ENCODE measurements around the gene BICDL1.

Gene BICDL1

GRCh38 chr12:120055231-120056000 lies 66.4 kb downstream of the BICDL1 start:
- no peak for DNase-seq

- DNase-seq, result no peak
Observed at GRCh38 chr12:120056739-120057138, 67.7 kb downstream of the BICDL1 start.

DNA sequence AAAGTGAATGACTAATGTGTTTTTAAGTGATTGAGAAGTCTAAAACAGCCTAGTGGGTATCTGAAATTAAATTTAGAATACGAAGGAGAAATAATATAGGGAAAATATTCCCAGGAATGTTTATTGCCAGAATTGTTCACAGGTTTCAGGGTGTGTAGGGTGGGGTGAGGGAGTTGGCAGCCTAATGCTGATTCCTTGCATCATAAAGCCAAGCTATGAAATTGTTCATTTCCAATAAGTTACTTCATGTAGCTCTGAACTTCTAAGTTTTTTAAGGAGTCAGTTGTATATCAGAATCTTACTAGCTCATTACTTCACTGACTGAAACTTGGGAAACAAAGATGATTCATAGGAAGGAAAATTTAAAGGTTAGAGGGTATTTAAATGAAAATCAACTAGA lies 71.2 kb downstream of the BICDL1 start:
- DNase-seq, result no peak

DNA sequence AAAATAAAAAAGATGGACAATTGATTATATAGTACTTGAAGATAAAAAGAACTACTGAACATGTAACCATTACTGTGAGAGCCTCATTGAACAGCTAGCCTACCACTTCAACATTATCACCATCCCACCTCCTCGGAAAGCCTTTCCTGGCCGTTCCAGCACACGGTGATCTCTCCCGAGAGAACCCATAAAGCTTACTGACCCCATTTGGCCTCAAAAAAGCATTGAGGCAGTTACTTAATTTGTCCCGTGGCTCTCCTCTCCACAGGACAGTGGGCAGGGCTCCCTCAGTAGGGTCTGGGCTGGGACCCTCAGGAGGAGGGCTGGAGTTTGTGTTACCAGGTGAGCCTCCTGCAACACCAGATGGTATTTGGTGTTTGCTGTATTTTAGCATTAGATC lies 71.7 kb downstream of the BICDL1 start:
- no peak for DNase-seq

DNA sequence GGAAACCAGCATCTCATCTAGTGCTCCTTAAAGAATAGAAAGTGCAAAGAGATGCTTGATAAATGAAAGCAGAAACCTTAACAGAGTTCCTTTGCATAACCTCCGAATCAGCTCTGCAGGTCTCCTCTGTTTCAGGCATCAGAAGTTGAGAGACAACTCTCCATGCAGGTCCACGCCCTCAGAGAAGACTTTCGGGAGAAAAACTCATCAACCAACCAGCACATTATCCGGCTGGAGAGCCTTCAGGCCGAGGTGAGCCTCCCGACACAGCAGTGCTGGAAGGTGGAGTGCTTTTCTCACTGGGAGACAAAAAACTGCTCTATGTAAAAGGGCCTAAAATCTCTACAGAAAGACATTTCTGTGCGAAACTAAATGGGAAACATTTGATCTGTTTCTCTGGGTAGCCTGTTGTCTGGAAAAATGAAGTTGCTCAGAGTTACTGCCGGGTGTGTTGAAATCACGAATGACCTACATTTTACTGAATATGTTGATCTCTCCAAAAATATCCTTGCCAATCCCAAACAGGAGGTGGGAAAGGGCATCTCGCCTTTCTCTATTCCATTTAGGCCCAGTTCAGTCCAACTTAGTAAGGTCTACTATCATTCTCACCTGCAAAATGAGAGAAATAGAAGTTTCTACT lies 72.7 kb downstream of the BICDL1 start:
- no peak for DNase-seq

DNA sequence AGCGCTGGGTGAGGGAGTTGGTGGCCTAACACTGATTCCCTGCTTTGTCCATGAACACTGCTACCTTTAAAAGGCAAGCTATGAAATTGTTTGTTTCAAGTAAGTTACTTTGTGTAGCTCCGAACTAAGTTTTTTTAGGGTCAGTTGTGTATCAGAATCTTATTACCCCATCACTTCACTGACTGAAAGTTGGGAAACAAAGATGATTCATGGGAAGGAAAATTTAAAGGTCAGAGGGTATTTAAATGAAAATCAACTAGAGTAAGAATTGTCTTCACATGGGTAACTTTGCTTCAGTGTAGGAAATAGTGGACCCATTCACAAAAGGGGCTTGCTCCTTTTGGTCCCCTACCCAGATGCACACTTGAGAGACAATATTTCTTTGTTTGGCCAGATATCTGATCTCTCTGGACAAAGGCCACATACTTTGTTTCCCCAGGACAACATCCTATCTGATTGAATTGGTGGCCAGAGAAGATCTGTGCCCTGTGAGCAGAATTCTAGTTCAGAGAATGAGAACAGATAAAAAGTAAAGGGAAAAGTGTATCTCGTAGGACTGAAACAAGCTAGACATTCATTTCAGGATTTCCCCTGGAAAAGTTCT lies 74.0 kb downstream of the BICDL1 start:
- no peak for DNase-seq

GRCh38 chr12:120064054-120064940 lies 75.3 kb downstream of the BICDL1 start:
- DNase-seq, result no peak

DNA sequence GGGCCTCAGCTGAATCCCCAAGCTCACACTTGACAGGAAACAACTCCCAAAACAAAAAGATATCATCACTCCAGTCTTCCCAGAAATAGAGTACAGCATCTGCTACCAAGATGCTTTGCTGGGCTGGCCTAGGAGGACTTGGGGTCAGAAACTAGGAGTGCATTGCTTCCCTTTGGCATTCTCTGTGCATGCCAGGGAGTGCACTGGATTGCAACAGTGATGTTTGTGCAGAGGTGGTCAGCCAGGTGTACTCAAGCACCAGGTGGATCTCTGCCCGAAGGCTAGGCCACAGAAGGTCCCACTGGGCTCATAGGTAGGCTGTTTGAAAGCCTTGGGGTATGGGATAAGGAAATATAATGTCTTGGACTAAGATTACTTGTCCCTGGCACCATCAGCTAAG lies 76.4 kb downstream of the BICDL1 start:
- no peak for DNase-seq

GRCh38 chr12:120066341-120066740 lies 77.3 kb downstream of the BICDL1 start:
- no peak for DNase-seq

DNA sequence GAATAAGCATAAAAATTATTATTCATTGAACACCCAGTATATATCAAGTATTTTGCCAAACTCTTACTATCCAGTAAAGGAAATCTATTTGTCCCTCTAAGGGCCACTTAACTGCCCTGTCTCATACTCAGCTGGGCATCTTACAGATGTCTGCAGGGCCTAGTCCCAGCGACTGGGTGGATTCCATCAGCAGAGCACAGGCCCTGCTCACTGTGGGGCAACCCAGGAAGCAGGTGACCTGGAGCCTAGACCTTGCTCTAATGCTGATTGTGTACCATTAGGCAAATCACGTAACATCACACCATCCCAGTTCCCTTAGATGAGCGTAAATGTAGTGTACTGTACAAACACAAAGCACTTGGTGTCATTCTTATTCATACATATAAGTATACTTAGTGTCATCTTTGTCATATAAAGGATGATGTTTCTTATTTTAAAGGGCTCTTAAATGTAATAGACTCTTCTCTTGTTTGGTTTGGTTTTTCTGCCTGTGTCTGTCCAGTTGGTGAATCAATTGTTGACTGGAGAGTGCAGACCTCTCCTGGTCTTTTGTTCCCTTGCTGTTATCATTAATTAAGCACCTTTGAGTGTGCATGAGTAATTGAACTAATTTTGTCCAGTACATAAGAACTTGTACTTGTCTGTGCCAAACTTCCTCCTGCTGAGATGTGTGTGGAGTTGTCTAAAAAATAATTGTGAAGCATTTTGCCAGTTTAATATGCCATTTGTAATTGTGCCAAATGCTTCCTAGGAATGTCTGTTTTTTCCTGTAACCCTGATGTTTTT lies 78.2 kb downstream of the BICDL1 start:
- DNase-seq, result no peak

GRCh38 chr12:120067901-120068300 lies 78.9 kb downstream of the BICDL1 start:
- DNase-seq, result no peak

GRCh38 chr12:120069278-120069677 lies 80.2 kb downstream of the BICDL1 start:
- no peak for DNase-seq

GRCh38 chr12:120071493-120072020 lies 82.5 kb downstream of the BICDL1 start:
- no peak for DNase-seq

- no peak for DNase-seq
Observed at GRCh38 chr12:120072472-120073249, 83.6 kb downstream of the BICDL1 start.

DNA sequence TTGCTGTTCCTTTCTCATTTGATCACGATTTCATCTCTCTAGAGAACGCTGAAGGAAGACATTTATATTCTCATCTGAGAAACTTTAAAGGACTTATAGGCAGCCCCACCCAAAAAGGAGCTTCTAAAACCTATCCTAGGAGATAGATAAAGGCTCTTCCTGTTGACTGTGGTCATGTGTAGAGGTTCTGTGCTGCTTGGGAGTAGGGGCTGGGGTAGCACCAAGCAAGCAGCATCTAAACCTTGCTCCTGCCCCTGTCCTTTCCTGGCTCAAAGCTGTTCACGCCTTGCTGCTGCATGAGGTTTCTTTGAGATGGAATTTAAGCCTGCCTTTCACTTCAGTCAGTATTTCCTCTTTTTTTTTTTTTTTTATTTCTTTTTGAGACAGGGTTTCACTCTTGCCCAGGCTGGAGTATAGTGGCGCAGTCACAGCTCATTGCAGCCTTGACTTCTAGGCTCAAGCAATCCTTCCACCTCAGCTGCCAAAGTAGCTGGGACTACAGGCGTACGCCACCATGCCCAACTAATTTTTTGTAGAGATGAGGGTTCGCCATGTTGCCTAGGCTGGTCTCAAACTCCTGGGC lies 86.1 kb downstream of the BICDL1 start:
- DNase-seq, result no peak

DNA sequence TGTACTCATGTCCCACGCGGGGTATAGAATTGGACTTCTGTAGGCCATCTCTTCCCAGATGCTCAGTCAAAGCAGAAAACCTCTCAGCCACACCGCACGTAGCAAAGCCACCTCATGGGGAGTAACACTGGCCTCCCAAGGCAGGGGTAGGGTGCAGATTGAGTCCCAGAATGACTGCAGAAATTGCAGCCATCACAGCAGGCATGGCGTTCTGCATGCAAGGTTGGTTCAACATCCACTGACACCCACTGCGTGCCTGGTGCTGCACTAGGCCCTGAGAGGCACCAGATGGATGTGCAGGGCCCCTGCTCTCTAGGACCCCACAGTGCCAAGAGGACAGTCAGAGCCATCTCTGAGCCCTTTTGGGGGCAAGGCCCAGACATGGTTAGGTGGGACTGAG lies 87.6 kb downstream of the BICDL1 start:
- DNase-seq, result no peak

DNA sequence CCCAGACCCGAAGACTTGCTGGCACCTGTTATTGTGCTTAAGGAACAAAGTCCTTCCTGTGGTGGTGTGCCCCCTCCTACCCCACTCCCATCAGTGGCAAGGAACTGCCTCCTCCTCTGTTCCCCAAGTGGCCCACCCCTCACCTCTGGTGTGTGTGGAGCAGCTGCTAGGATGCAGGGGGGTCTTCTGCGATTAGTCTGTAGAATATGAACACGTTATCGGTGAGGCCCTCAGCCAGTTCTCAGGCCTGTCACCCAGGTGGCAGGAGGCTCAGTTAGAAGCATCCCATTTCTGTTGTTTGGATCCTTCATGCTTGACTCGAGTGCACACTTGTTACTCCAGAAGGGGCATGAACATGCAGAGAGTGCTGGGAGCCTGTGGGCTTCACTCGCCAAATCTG lies 88.2 kb downstream of the BICDL1 start:
- no peak for DNase-seq

DNA sequence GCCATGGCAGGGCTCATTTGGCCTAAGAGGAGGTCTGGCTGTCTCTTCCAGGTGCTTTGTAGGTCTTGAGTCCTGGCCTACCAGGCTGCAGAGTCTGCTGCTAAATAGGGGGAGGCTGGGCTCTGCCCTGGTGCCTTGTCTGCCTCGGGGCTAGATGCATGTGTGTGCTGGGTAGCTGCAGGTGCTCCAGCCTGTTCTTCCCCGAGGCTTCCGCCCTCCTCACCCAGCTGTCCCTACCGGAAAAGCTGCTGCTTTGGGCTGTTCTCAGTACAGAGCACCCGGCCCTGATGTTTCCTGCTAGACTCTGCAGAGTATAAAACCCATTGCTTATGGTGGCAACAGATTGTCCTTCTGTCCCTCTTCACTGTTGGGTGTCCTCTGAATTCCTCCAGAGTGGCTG lies 89.8 kb downstream of the BICDL1 start:
- DNase-seq, result no peak

DNA sequence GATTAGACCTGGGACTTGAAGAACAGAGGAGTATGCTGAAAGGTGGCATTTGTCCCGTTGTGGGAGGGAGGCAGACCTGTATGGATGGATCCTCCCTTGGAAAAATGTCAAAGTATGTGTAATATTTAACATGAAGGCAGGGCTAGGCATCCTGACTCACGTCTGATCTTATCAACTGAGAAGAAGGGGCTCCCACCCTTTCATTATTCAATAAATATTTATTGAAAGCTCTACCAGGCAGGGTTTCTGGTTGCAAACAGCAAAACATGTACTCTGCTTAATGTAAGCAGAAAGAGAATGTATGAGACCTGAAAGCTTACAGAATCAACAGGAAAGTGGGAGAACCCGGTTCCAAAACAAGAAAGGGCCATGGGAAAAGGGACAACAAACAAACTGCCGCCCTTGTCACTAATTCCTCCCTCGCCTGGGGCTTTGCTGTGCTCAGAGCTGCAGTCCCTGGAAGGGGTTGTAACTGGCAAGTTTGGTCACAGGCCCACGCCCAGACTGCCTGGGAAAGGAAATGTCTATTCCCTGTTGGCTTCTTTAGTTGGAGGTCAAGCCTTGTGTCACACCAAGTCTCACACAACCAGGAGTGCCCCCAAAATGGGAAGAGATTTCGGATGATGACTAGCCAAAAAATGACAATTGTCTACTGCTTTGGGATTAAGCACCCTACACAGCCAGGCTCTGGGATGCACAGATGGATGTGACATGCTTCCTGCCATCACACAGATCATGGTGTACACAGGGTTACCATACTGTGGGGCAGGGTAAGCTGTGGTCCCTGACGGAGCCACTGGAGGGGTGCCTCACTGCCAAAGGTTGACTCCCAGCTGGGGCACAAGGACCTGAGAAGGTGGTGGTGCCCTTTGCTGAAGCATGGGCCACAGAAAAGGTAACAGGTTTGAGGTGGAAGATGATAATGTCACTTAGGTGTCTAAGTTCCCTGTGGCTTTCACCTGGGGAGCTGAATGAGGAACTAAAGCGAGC lies 90.7 kb downstream of the BICDL1 start:
- no peak for DNase-seq

GRCh38 chr12:120081641-120082040 lies 92.6 kb downstream of the BICDL1 start:
- DNase-seq, result no peak
